ENCODE results near the gene ZCCHC8. TPM values are rescaled to one million over a fixed set of nuclear protein-coding genes. Genes with fewer than 3 reads are reported as not detected.

Gene ZCCHC8
- total RNA-seq, 2 experiments from 2014 or later: 49.4 to 54.8 TPM

GRCh38 chr12:122533856-122534255 lies 33.1 kb upstream of the ZCCHC8 start:
- Mint-ChIP-seq H3K4me3 (no peak overlapping the region), H3K9me3 (no peaks in the 10 kb centered on the region), H3K36me3 (ENCODE audit: low read depth) (peaks cover 18% of the 10 kb centered on the region), H3K27me3 (no peaks in the 10 kb centered on the region), H3K27ac (no peak overlapping the region), H3K4me1 (ENCODE audit: low read depth) (no peaks in the 10 kb centered on the region)
- DNase-seq: no peak
- no peak overlapping the region for H3K4me3 ChIP-seq (ENCODE audit: low read length)
- no peak for ATAC-seq (ENCODE audit: poor library complexity)
- H3K27me3 ChIP-seq (ENCODE audit: control insufficient read depth in 1 of 2, insufficient read depth in 2 of 2, low read length in 2 of 2): no peaks in the 10 kb centered on the region
- H3K27ac ChIP-seq (ENCODE audit: low read depth in 1 of 2, low read length in 2 of 2): no peak overlapping the region
- no peaks in the 10 kb centered on the region for H3K9me3 ChIP-seq (ENCODE audit: control insufficient read depth in 1 of 2, insufficient read depth in 1 of 2, low read length in 2 of 2)
- POLR2A ChIA-PET: no interaction called here
- TF ChIP-seq CTCF (IDR thresholded peaks at IDR 0.05): no peak
- CTCF ChIA-PET: no interaction called here
- H3K36me3 ChIP-seq (ENCODE audit: insufficient read depth, low read length): peaks cover 18% of the 10 kb centered on the region
- H3K4me1 ChIP-seq (ENCODE audit: insufficient read depth, low read length): no peaks in the 10 kb centered on the region
- intact Hi-C loops (cut with DNase I, micrococcal nuclease): no loop called here

DNA sequence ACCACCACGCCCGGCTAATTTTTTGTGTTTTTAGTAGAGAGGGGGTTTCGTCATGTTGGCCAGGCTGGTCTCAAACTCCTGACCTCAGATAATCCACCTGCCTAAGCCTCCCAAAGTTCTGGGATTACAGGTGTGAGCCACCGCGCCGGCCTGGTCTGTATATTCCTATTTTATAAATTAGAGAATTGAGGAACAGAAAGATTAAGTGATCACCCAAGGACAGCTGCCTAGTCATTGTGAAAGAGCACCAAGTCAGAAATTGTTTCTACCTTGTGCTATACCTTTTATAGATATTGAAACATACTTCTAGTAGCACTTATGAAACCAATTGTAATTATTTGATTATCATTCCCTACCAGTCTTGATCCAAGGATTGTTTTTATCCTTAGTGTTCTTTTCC lies 28.3 kb upstream of the ZCCHC8 start:
- POLR2A ChIA-PET: interaction anchor here (8.9 kb wide), 1 partner anchor 28 kb away, joined by 208 read pairs; the partner anchor contains the start of gene ZCCHC8
- intact Hi-C loops (cut with DNase I, micrococcal nuclease): loop anchor here in 1 of 2 experiments (5.0 to 10.0 kb wide), 5 partner anchors 302 to 1073 kb away; partner anchors contain the start of genes DDX55, DIABLO, MPHOSPH9 and MTRFR
- CTCF ChIA-PET: interaction anchor here (0.6 kb wide), 2 partner anchors 126 to 267 kb away, joined by 3 read pairs; no protein-coding TSS in a partner anchor

GRCh38 chr12:122528582-122528981 lies 27.9 kb upstream of the ZCCHC8 start:
- ATAC-seq (ENCODE audit: poor library complexity) (no peak), DNase-seq (no peak)
- H3K9me3 Mint-ChIP-seq: no peaks in the 10 kb centered on the region
- H3K36me3 ChIP-seq (ENCODE audit: insufficient read depth, low read length): peaks cover 22% of the 10 kb centered on the region
- no peaks in the 10 kb centered on the region for H3K27me3 Mint-ChIP-seq
- H3K36me3 Mint-ChIP-seq (ENCODE audit: low read depth): peaks cover 26% of the 10 kb centered on the region
- ChIA-PET POLR2A (interaction anchor here (8.9 kb wide), 1 partner anchor 28 kb away, joined by 208 read pairs; the partner anchor contains the start of gene ZCCHC8), CTCF (interaction anchor here (0.6 kb wide), 1 partner anchor 126 kb away, joined by 3 read pairs; no protein-coding TSS in a partner anchor)
- H3K4me1 Mint-ChIP-seq (ENCODE audit: low read depth): peaks cover 19% of the 10 kb centered on the region
- no peak overlapping the region for H3K27ac Mint-ChIP-seq
- H3K9me3 ChIP-seq (ENCODE audit: control insufficient read depth in 1 of 2, insufficient read depth in 1 of 2, low read length in 2 of 2): no peaks in the 10 kb centered on the region
- H3K4me3 Mint-ChIP-seq: peak overlapping the region; percentile 23
- no peak overlapping the region for H3K27ac ChIP-seq (ENCODE audit: low read depth in 1 of 2, low read length in 2 of 2)
- H3K27me3 ChIP-seq (ENCODE audit: control insufficient read depth in 1 of 2, insufficient read depth in 2 of 2, low read length in 2 of 2): no peaks in the 10 kb centered on the region
- TF ChIP-seq CTCF (IDR thresholded peaks at IDR 0.05): no peak
- intact Hi-C loops (cut with DNase I, micrococcal nuclease): loop anchor here in 1 of 2 experiments (5.0 to 10.0 kb wide), 5 partner anchors 301 to 1074 kb away; partner anchors contain the start of genes DDX55, DIABLO, MPHOSPH9 and MTRFR
- H3K4me3 ChIP-seq (ENCODE audit: low read length): no peak overlapping the region
- H3K4me1 ChIP-seq (ENCODE audit: insufficient read depth, low read length): peaks cover 11% of the 10 kb centered on the region

More for the DNA sequence above, 28.3 kb upstream of the ZCCHC8 start:
- Histone ChIP-seq H3K27me3 (ENCODE audit: control insufficient read depth in 1 of 2, insufficient read depth in 2 of 2, low read length in 2 of 2) (no peaks in the 10 kb centered on the region), H3K36me3 (ENCODE audit: insufficient read depth, low read length) (peaks cover 20% of the 10 kb centered on the region), H3K4me1 (ENCODE audit: insufficient read depth, low read length) (peaks cover 11% of the 10 kb centered on the region), H3K27ac (ENCODE audit: low read depth in 1 of 2, low read length in 2 of 2) (no peak overlapping the region), H3K9me3 (ENCODE audit: control insufficient read depth in 1 of 2, insufficient read depth in 1 of 2, low read length in 2 of 2) (no peaks in the 10 kb centered on the region), H3K4me3 (ENCODE audit: low read length) (no peak overlapping the region)
- no peaks in the 10 kb centered on the region for H3K27me3 Mint-ChIP-seq
- H3K4me3 Mint-ChIP-seq: no peak overlapping the region
- ATAC-seq (ENCODE audit: poor library complexity) (no peak), DNase-seq (no peak)
- no peaks in the 10 kb centered on the region for H3K9me3 Mint-ChIP-seq
- TF ChIP-seq CTCF (IDR thresholded peaks at IDR 0.05): no peak
- peaks cover 14% of the 10 kb centered on the region for H3K4me1 Mint-ChIP-seq (ENCODE audit: low read depth)
- H3K27ac Mint-ChIP-seq: no peak overlapping the region
- peaks cover 22% of the 10 kb centered on the region for H3K36me3 Mint-ChIP-seq (ENCODE audit: low read depth)

All from CD4-positive, alpha-beta T cell (primary cell).